SK-N-SH treated with all-trans-retinoic acid at 6 μM for 48 hours (cell line): Measurements from ENCODE around the gene ARHGAP18.

ENCODE experiments used
- PATZ1 ChIP-seq: fragments of 250-450 bp; sonication (Bioruptor Pico); IDR thresholded peaks from 2 replicates; pipeline ENCODE4 v1.8.0; 2020; ENCODE audit warnings: mild to moderate bottlenecking, moderate library complexity, borderline replicate concordance
- POU6F1 ChIP-seq: fragments of 250-450 bp; sonication (Bioruptor Pico); IDR thresholded peaks from 2 replicates; pipeline ENCODE4 v1.8.0; 2021; ENCODE audit warnings: low read depth, mild to moderate bottlenecking, moderate library complexity, borderline replicate concordance
- TOX ChIP-seq: fragments of 250-450 bp; sonication (Bioruptor Pico); IDR thresholded peaks from 2 replicates; pipeline ENCODE4 v1.8.0; 2021; ENCODE audit warnings: mild to moderate bottlenecking, moderate library complexity, borderline replicate concordance
- ZC3H10 ChIP-seq: fragments of 250-450 bp; sonication (Bioruptor Pico); IDR thresholded peaks from 2 replicates; pipeline ENCODE4 v1.5.1; 2021; ENCODE audit warnings: mild to moderate bottlenecking, moderate library complexity

- TF ChIP-seq ZC3H10 (CRISPR knock-in tag) (no peak), TOX (CRISPR knock-in tag) (no peak), PATZ1 (CRISPR knock-in tag) (no peak), POU6F1 (CRISPR knock-in tag) (no peak)
Measured at GRCh38 chr6:129665555-129665954, 44.4 kb downstream of the ARHGAP18 start.
